Lung (tissue), 12 donors: Measurements from ENCODE around the gene MBNL1. TPM values are rescaled to one million over a fixed set of nuclear protein-coding genes. Genes with fewer than 3 reads are reported as not detected.

ENCODE experiments used
- ATAC-seq: fragments of 200-7000 bp; cut with Tn5 transposase; one replicate; pipeline ENCODE4 v1.9.1; 2020; ENCODE audit warnings: moderate number of reproducible peaks; ENCODE audit not compliant: insufficient read depth, low FRiP score
- DNase-seq, 3 donors: peaks; one replicate each; pipeline ENCODE4 v3.0.0-alpha.2; 2013 to 2017
- H3K27ac ChIP-seq, 2 donors: one replicate each; pipeline ENCODE4 v1.5.1; 2013; ENCODE audit warnings: mild to moderate bottlenecking in 2 of 2, moderate library complexity in 2 of 2, control low read depth in 1 of 2, inconsistent platforms in 1 of 2, low read depth in 1 of 2, low read length in 1 of 2
- H3K27me3 ChIP-seq, 3 donors: one replicate each; pipeline ENCODE4 v1.5.1; 2013; ENCODE audit warnings: low read length in 2 of 3; ENCODE audit not compliant: control insufficient read depth in 3 of 3, insufficient read depth in 3 of 3
- H3K36me3 ChIP-seq, 4 donors: one replicate each; pipeline ENCODE4 v1.5.1; 2013; ENCODE audit warnings: low read length in 4 of 4, mild to moderate bottlenecking in 1 of 4, moderate library complexity in 1 of 4; ENCODE audit not compliant: control insufficient read depth in 4 of 4, insufficient read depth in 4 of 4
- H3K4me1 ChIP-seq, 5 donors: one replicate each; pipeline ENCODE4 v1.5.1; 2013; ENCODE audit warnings: low read length in 5 of 5, mild to moderate bottlenecking in 2 of 5, moderate library complexity in 1 of 5; ENCODE audit not compliant: control insufficient read depth in 5 of 5, insufficient read depth in 5 of 5
- H3K4me3 ChIP-seq: one replicate; pipeline ENCODE4 v1.5.1; 2013; ENCODE audit warnings: mild to moderate bottlenecking, control low read depth, moderate library complexity
- H3K9ac ChIP-seq, 2 donors: one replicate each; pipeline ENCODE4 v1.5.1; 2013; ENCODE audit warnings: low read length in 2 of 2, control low read depth in 1 of 2; ENCODE audit not compliant: insufficient read depth in 1 of 2
- H3K9me3 ChIP-seq, 4 donors: one replicate each; pipeline ENCODE4 v1.5.1; 2013; ENCODE audit warnings: low read length in 3 of 4, mild to moderate bottlenecking in 1 of 4, moderate library complexity in 1 of 4; ENCODE audit not compliant: control insufficient read depth in 4 of 4, insufficient read depth in 3 of 4
- CTCF ChIP-seq: IDR thresholded peaks from 2 replicates; pipeline ENCODE4 v1.5.1; 2012; ENCODE audit warnings: mild to moderate bottlenecking; ENCODE audit errors: control extremely low read depth, extremely low read depth
- WGBS, 2 donors: extraction: QIAGEN DNeasy Blood & Tissue Kit; methylation state at CpG; one replicate each; pipeline ENCODE4 v1.1.7; 2013; 5-methylcytosine and 5-hydroxymethylcytosine counted together
- polyA plus RNA-seq, 2 donors: library from polyadenylated mRNA; stranded (reverse); fragments of 200-250 nt; gene quantifications; one replicate each; pipeline ENCODE4 v1.2.1, GENCODE V29; 2013
- total RNA-seq, 2 donors: library from RNA; depleted of rRNA in 1 of 2; stranded (reverse); fragments of >200 nt in 1 of 2; gene quantifications; one replicate each; pipeline ENCODE4 v1.2.1, GENCODE V29; 2014 to 2021
- donor health status: control.
- donor health status: control.
- donor health status: Bipolar disorder and iron deficiency.
- donor health status: healthy.
- donor health status: DM: yes; HTN: yes; CAD: no.

MBNL1 gene
- total and polyA plus RNA-seq, 4 donors, result 55.3 to 266 (median 165) TPM

- Histone ChIP-seq H3K4me1 (peaks cover 6 to 37% (median 10%) of the 10 kb centered on the region in 5 donors), H3K9me3 (no peaks in the 10 kb centered on the region), H3K36me3 (peaks cover 0 to 7% (median 0%) of the 10 kb centered on the region in 4 donors), H3K9ac (peak overlapping the region; percentile 80 to 84), H3K4me3 (peak overlapping the region; percentile 96), H3K27ac (peak overlapping the region; percentile 100), H3K27me3 (no peaks in the 10 kb centered on the region)
- DNase-seq, result peak; percentile 22 to 85 (median 70)
- ATAC-seq, result no peak
- WGBS, 2 donors, result 3 to 6% methylated on average over 16 of the region's 16 CpGs
- no peak for TF ChIP-seq CTCF
These were observed 736 bp upstream of the MBNL1 start for GRCh38 chr3:152267831-152268554.

GRCh38 chr3:152269056-152269830 is 514 bp downstream of the MBNL1 start:
- peak overlapping the region; percentile 84 to 95 for H3K9ac ChIP-seq
- no peaks in the 10 kb centered on the region for H3K27me3 ChIP-seq
- no peaks in the 10 kb centered on the region for H3K9me3 ChIP-seq
- H3K27ac ChIP-seq, result peak overlapping the region; percentile 100
- ATAC-seq (peak; percentile 74), DNase-seq (peak in 2 of 3 donors; percentile 71 to 90)
- peaks cover 0 to 7% (median 0%) of the 10 kb centered on the region in 4 donors for H3K36me3 ChIP-seq
- H3K4me3 ChIP-seq, result peak overlapping the region; percentile 96
- TF ChIP-seq CTCF, result no peak
- H3K4me1 ChIP-seq, result peaks cover 6 to 37% (median 10%) of the 10 kb centered on the region in 5 donors
- WGBS, 2 donors, result 0% methylated on average over 56 of the region's 56 CpGs

GRCh38 chr3:152269831-152270734 is 1.4 kb downstream of the MBNL1 start:
- 1% methylated on average over 16 of the region's 16 CpGs for WGBS, 2 donors
- no peaks in the 10 kb centered on the region for H3K9me3 ChIP-seq

More at GRCh38 chr3:152269831-152270734, 1.4 kb downstream of the MBNL1 start:
- TF ChIP-seq CTCF, result no peak
- peak overlapping the region; percentile 88 to 100 for H3K27ac ChIP-seq
- no peaks in the 10 kb centered on the region for H3K27me3 ChIP-seq
- peak overlapping the region; percentile 96 for H3K4me3 ChIP-seq
- DNase-seq (peak; percentile 59 to 89 (median 78)), ATAC-seq (no peak)
- H3K36me3 ChIP-seq, result peaks cover 0 to 7% (median 0%) of the 10 kb centered on the region in 4 donors
- peak overlapping the region; percentile 84 to 95 for H3K9ac ChIP-seq
- peaks cover 6 to 37% (median 10%) of the 10 kb centered on the region in 5 donors for H3K4me1 ChIP-seq
